IPS-11a (cell line): Measurements from ENCODE around the gene AMFR.

Source experiments
- H3K4me3 ChIP-seq: one replicate; pipeline ENCODE4 v1.5.1; 2013; ENCODE audit warnings: low read depth, low read length, control low read depth

AMFR gene

DNA sequence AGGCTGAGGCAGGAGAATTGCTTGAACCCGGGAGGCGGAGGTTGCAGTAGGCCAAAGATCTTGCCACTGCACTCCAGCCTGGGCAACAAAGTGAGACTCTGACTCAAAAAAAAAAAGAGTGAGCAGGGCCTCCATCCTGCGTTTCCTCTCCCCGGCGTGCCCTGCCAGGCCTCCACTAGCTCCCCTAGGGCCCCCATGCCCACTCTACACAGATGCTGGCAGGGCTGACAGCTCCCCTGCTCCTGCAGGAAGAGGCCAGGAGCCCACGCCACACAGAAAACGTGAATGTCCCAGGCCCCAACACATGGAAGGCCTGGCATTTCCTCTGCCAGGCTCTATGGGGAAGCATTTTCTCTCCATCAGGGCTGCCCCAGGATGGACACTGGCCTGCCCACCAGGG is 109.4 kb downstream of the AMFR start:
- no peak overlapping the region for H3K4me3 ChIP-seq

- H3K4me3 ChIP-seq, result no peak overlapping the region
These were observed 111.0 kb downstream of the AMFR start for GRCh38 chr16:56314244-56314850.

GRCh38 chr16:56312556-56312955 is 112.8 kb downstream of the AMFR start:
- H3K4me3 ChIP-seq, result no peak overlapping the region

DNA sequence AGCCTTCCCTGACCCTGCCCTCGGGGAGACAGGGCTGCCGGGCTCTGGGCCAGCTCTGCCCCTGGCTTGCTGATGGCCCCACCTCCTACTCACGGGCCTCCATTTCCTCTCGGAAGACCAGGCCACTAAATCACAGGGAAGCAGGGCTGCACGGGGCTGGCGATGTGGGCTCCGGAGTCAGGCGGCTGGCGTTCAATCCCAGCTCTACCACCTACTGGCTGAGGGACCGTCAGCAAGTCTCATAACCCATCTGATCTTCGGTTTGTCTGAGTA is 113.4 kb downstream of the AMFR start:
- no peak overlapping the region for H3K4me3 ChIP-seq
